Stomach (tissue), 4 donors: ENCODE results near the gene ACSBG1.

Experiments
- EP300 ChIP-seq: sonication (generic); formaldehyde crosslinking; IDR thresholded peaks from one replicate; pipeline ENCODE4 v1.6.1; 2017; ENCODE audit warnings: antibody characterized with exemption
- POLR2A ChIP-seq, 4 donors: fragments of 450-650 bp; IDR thresholded peaks; one replicate each; pipeline ENCODE4 v1.6.1; 2016; ENCODE audit warnings: antibody characterized with exemption in 4 of 4, control low read depth in 2 of 4, mild to moderate bottlenecking in 1 of 4, moderate library complexity in 1 of 4
- TF ChIP-seq, protein P1 (sequence below), 7 experiments: fragments of 450-650 bp in 4 of 7; fragments of 200-600 bp in 3 of 7; sonication (generic) in 3 of 7; IDR thresholded peaks; one replicate each; pipeline ENCODE4 v1.5.1; 2016 to 2019; ENCODE audit warnings: antibody characterized with exemption in 7 of 7, control low read depth in 2 of 7, mild to moderate bottlenecking in 1 of 7

DNA sequence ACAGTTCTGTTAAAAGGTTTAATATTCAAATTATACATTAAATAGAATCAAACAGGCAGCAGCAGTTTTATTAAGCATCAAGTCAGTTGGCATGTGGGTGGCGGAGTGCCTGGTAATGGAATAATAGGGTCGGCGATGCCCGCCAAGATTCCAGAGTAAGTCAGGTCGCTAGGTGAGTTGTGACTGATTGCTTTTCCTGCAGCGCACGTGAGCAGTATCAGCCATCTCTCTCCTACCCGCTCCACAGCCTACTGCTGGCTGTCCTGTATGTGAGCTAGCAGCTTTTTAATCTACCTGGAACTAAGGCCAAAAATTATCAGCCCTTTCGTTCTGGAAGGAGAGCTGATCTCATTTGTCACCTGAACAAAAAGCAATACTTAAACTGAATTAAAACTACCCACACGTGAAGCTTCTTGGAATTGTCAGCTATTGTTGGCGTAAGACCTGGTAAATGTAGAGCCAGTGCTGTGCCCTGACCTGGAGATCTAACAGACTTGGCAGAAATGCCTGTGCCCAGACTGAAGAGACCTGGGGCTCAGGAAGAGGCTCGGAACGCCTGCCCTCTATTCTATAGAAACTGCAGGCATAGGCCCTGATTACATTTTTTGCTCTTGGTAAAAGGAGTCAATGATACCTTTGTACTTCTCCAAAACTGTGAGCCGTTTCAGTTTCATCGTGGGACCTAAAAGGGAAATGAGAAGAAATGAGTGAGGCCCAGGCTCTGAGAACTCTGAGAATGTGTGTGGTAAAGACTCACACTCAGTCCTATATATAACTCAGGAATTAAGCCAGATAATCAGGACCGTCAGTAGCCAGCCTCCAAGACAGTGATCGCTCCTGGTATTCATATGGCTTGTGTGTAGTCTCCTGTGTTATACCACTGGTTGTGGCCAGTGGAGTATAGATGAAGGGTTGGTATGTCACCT is 63.3 kb downstream of the ACSBG1 start:
- TF ChIP-seq, protein P1, sequence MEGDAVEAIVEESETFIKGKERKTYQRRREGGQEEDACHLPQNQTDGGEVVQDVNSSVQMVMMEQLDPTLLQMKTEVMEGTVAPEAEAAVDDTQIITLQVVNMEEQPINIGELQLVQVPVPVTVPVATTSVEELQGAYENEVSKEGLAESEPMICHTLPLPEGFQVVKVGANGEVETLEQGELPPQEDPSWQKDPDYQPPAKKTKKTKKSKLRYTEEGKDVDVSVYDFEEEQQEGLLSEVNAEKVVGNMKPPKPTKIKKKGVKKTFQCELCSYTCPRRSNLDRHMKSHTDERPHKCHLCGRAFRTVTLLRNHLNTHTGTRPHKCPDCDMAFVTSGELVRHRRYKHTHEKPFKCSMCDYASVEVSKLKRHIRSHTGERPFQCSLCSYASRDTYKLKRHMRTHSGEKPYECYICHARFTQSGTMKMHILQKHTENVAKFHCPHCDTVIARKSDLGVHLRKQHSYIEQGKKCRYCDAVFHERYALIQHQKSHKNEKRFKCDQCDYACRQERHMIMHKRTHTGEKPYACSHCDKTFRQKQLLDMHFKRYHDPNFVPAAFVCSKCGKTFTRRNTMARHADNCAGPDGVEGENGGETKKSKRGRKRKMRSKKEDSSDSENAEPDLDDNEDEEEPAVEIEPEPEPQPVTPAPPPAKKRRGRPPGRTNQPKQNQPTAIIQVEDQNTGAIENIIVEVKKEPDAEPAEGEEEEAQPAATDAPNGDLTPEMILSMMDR (IDR thresholded peaks at IDR 0.05) = no peak
- TF ChIP-seq POLR2A (IDR thresholded peaks at IDR 0.05) (no peak), EP300 (no peak)
